GM20000 (cell line): ENCODE measurements around the gene RMND5A.

ENCODE experiments used
- DNase-seq: peaks from one replicate; pipeline ENCODE4 v3.0.0; 2012; ENCODE audit warnings: low spot score
- CTCF ChIP-seq: IDR thresholded peaks from 2 replicates; pipeline ENCODE4 v1.5.1; 2012; ENCODE audit warnings: mild to moderate bottlenecking, control low read depth; ENCODE audit errors: extremely low read depth, missing control alignments

RMND5A gene

GRCh38 chr2:86809481-86810121 lies 89.5 kb downstream of the RMND5A start:
- TF ChIP-seq CTCF, result no peak
- no peak for DNase-seq

DNA sequence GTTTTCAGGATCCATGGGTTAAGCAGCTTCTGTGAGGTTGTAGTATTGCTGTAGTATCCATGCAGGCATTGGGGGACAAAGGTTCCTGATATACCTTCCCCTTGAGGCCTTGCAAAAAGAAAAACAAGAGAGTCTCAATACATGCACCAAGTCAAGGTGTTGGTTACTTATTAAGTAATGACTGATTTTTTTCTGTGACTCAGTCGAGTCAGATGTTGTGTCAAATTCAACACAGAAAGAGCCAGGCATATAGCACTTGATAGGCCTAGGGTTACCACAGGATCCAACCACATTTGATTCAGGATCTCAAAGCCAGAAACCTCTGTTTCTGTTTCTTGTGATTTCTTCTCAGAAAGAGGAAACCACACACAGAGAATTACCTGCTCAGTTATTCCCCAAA lies 95.5 kb downstream of the RMND5A start:
- no peak for DNase-seq
- TF ChIP-seq CTCF, result no peak

DNA sequence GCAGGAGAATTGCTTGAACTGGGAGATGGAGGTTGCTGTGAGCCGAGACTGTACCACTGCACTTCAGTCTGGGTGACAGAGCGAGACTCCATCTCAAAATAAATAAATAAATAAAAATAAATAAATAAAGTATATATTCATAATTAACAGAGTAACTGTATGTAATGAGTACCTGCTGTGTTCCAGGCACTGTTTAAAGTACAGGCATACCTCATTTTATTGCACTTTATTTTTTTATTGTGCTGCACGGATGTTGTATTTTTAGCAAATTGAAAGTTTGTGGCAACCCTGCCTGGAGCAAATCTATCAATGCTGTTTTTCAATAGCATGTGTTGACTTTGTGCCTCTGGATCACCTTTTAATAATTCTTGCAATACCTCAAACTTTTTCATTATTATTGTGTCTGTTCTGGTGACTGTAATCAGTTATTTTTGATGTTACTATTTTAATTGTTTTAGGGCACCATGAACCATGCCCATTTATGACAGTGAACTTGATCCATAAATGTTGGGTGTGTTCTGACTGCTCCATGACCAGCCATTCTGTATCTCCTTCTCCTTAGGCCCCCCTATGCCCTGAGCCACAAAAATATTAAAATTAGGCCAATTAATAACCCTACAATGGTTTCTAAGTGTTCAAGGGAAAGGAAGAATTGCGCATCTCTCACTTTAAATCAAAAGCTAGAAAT lies 98.2 kb downstream of the RMND5A start:
- no peak for TF ChIP-seq CTCF
- no peak for DNase-seq

DNA sequence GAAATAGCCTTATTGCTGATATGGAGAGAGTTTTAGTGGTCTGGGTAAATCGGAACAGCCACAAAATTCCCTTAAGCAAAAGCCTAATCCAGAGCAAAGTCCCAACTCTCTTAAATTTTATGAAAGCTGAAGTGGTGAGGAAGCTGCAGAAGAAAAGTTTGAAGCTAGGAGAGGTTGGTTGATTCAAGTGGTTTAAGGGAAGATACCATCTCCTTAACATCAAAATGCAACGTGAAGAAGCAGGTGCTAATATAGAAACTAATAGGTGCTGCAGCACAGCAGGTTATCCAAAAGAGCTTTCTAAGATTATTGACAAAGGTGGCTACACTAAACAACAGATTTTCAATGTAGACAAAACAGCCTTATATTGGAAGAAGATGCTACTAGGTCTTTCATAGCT lies 98.9 kb downstream of the RMND5A start:
- no peak for DNase-seq
- TF ChIP-seq CTCF, result no peak

GRCh38 chr2:86821306-86821705 lies 101.2 kb downstream of the RMND5A start:
- no peak for TF ChIP-seq CTCF
- no peak for DNase-seq

- DNase-seq, result no peak
- TF ChIP-seq CTCF, result no peak
Measured at GRCh38 chr2:86821842-86822241, 101.8 kb downstream of the RMND5A start.

- TF ChIP-seq CTCF, result no peak
- no peak for DNase-seq
Measured at GRCh38 chr2:86822668-86823345, 102.7 kb downstream of the RMND5A start.
